Measurements from ENCODE around the gene KRT32.

- TF ChIP-seq POLR2A (IDR thresholded peaks at IDR 0.05; ENCODE audit: low read depth, low read length) = no peak
- no peak for TF ChIP-seq POLR2AphosphoS5 (IDR thresholded peaks at IDR 0.05; ENCODE audit: low read depth, low read length)
- TF ChIP-seq PAX5 (IDR thresholded peaks at IDR 0.05; ENCODE audit: insufficient read depth, low read length, severe bottlenecking) = no peak
Measured at GRCh38 chr17:41474863-41475262, 7.7 kb upstream of the KRT32 start.

All from GM12891 (cell line).